ENCODE results near the gene CLEC1A. TPM values are rescaled to one million over a fixed set of nuclear protein-coding genes. Genes with fewer than 3 reads are reported as not detected.

Gene CLEC1A
- total RNA-seq: 32.2 and 37.5 TPM in 2 replicates

GRCh38 chr12:10098791-10099190 lies at the start of gene CLEC1A:
Gene CLEC1A, minus strand, starts transcription at chr12:10098985. Its CDS starts 63 bp downstream, at chr12:10098922.

GRCh38 chr12:10130042-10130441 lies 31.3 kb upstream of the CLEC1A start, which contains the start of gene CLEC7A:
Gene CLEC7A, minus strand, starts transcription at chr12:10130199. Its CDS starts 117 bp downstream, at chr12:10130082.

GRCh38 chr12:10030446-10030845 lies 68.3 kb downstream of the CLEC1A start, which contains the start of gene CLEC9A:
Gene CLEC9A, plus strand, starts transcription at chr12:10030682. Its CDS starts 22,006 bp downstream, at chr12:10052688.

Other genes starting within 250 kb of the CLEC1A start
- not detected in 2 replicates for gene CLEC2B, start 229.6 kb downstream of the CLEC1A start, total RNA-seq
- gene KLRF2, start 217.5 kb downstream of the CLEC1A start, total RNA-seq: not detected in 2 replicates
- 0.22 TPM in 1 of 2 replicates, not detected in the other for gene CLEC2A, start 166.6 kb downstream of the CLEC1A start, total RNA-seq
- not detected in 2 replicates for gene CLEC12A, start 127.6 kb downstream of the CLEC1A start, total RNA-seq
- under 0.01 and 0.33 TPM in 2 replicates for gene CLEC1B, start 99.9 kb downstream of the CLEC1A start, total RNA-seq
- gene CLEC12B, start 88.4 kb downstream of the CLEC1A start, total RNA-seq: not detected in 2 replicates
- gene CLEC9A, start 68.3 kb downstream of the CLEC1A start, total RNA-seq: not detected in 2 replicates
- gene CLEC7A, start 31.2 kb upstream of the CLEC1A start, total RNA-seq: 27.7 and 44.0 TPM in 2 replicates
- gene OLR1, start 73.1 kb upstream of the CLEC1A start, total RNA-seq: not detected in 2 replicates
- 0.39 and 1.5 TPM in 2 replicates for gene TMEM52B, start 80.0 kb upstream of the CLEC1A start, total RNA-seq
- gene GABARAPL1, start 113.9 kb upstream of the CLEC1A start, total RNA-seq: 66.9 and 115 TPM in 2 replicates
- 0.43 and 1.6 TPM in 2 replicates for gene KLRD1, start 208.9 kb upstream of the CLEC1A start, total RNA-seq